A673 (cell line): ENCODE results near the gene ACOT7.

ENCODE experiments used
- CTCF ChIP-seq: fragments of 300-800, 200-600 bp; sonication (generic); conservative IDR thresholded peaks from 2 replicates; pipeline ENCODE4 v1.5.1; 2017; ENCODE audit warnings: low read depth, mild to moderate bottlenecking, antibody characterized with exemption, low read length, moderate library complexity, mixed read lengths
- EZH2 ChIP-seq: fragments of 200-600 bp; sonication (generic); IDR thresholded peaks from 2 replicates; pipeline ENCODE4 v1.6.1; 2017; ENCODE audit warnings: borderline replicate concordance, low read depth, mild to moderate bottlenecking, mixed read lengths, antibody characterized with exemption, low read length; ENCODE audit not compliant: poor library complexity, severe bottlenecking

GRCh38 chr1:6347641-6348487, 45.7 kb downstream of the ACOT7 start:
- TF ChIP-seq CTCF (peak; percentile 74), EZH2 (no peak)
